Heart right ventricle (tissue), 16 donors: ENCODE measurements around the gene ZNF526. TPM values are rescaled to one million over a fixed set of nuclear protein-coding genes. Genes with fewer than 3 reads are reported as not detected.

Source experiments
- ATAC-seq, 8 donors: fragments of 200-7000 bp; cut with Tn5 transposase; one replicate each; pipeline ENCODE4 v1.9.1; 2020; ENCODE audit warnings: mild to moderate bottlenecking in 8 of 8, moderate library complexity in 8 of 8, moderate number of reproducible peaks in 1 of 8
- DNase-seq, 2 donors: peaks; one replicate each; pipeline ENCODE4 v3.0.0-alpha.2; 2020
- H3K27ac ChIP-seq, 10 donors: fragments of 200-600 bp; sonication (generic) in 2 of 10; one replicate each; pipeline versions ENCODE4 v1.5.0 to v1.8.0; 2020 to 2022; ENCODE audit warnings: mild to moderate bottlenecking in 3 of 10
- H3K27me3 ChIP-seq, 7 donors: fragments of 200-600 bp; one replicate each; pipeline ENCODE4 v1.8.0; 2021 to 2022; ENCODE audit warnings: mild to moderate bottlenecking in 2 of 7
- H3K36me3 ChIP-seq, 9 donors: fragments of 200-600 bp; sonication (generic) in 1 of 9; one replicate each; pipeline versions ENCODE4 v1.5.0 to v1.8.0; 2020 to 2022; ENCODE audit warnings: mild to moderate bottlenecking in 2 of 9
- H3K4me1 ChIP-seq, 9 donors: fragments of 200-600 bp; sonication (generic) in 1 of 9; one replicate each; pipeline versions ENCODE4 v1.5.0 to v1.8.0; 2020 to 2022; ENCODE audit warnings: mild to moderate bottlenecking in 4 of 9
- H3K4me3 ChIP-seq, 10 donors: fragments of 200-600 bp; sonication (generic) in 2 of 10; one replicate each; pipeline versions ENCODE4 v1.5.0 to v1.8.0; 2020 to 2022; ENCODE audit warnings: mild to moderate bottlenecking in 7 of 10, moderate library complexity in 2 of 10
- H3K9me3 ChIP-seq, 11 donors: fragments of 200-600 bp in 10 of 11; sonication (generic) in 2 of 11; one replicate each; pipeline versions ENCODE4 v1.5.0 to v1.8.0; 2013 to 2022; ENCODE audit warnings: mild to moderate bottlenecking in 2 of 11, control low read depth in 1 of 11, moderate library complexity in 1 of 11
- WGBS, 2 donors: extraction: QIAGEN DNeasy Blood & Tissue Kit; methylation state at CpG; one replicate each; pipeline ENCODE4 v1.1.7; 2013; ENCODE audit warnings: inconsistent platforms in 1 of 2; 5-methylcytosine and 5-hydroxymethylcytosine counted together
- intact Hi-C, 10 donors: fragments of 100-400 bp; cut with DNase I; formaldehyde crosslinking; loops; one replicate each; pipeline versions ENCODE4 v1.11.1 to v1.14.2; 2022
- polyA plus RNA-seq, 2 donors: library from polyadenylated mRNA; stranded (reverse); fragments of 200-250 nt; gene quantifications; one replicate each; pipeline ENCODE4 v1.2.3, GENCODE V29; 2013
- total RNA-seq, 10 donors: library from RNA; stranded (reverse); fragmentation: NEBNext Ultra II Directional in 3 of 10; extraction: Animal tissue kit (Norgen Biotek cat#: 25700) in 3 of 10; gene quantifications; one replicate each; pipeline versions ENCODE4 v1.2.1 to v1.2.4, GENCODE V29; 2021 to 2023
- TF ChIP-seq, protein P1 (sequence below), 9 donors: fragments of 200-600 bp; sonication (generic) in 2 of 9; IDR thresholded peaks; one replicate each; pipeline versions ENCODE4 v1.5.0 to v1.8.0; 2021 to 2022; ENCODE audit warnings: antibody characterized with exemption in 9 of 9, mild to moderate bottlenecking in 5 of 9, moderate library complexity in 1 of 9
- donor health status: Arrhythmogenic right ventricular cardiomyopathy.
- donor health status: ischemic (EF 13 %, LVEDD 7.1; RV severe dilation, severe dysfunction).
- donor health status: healthy with polysubstance abuse.
- donor health status: DM: no; HTN: yes; CAD: no.
- donor health status: DM: no; HTN: no; CAD: no.
- donor health status: ischemic (EF 25% LVEDD 6.9; RV normal size, moderate dysfunction).
- donor health status: ischemic (EF 25% LVEDD 5.7; RV mildly dilated, moderate dysfunction).
- donor health status: healthy.
- donor health status: DM: yes; HTN: yes; CAD: no.
- donor health status: Ischemic cardiomyopathy.
- donor health status: ischemic (EF 35%, LVEDD 5.7; RV mildly dilated, moderate dysfunction).
- donor health status: nonischemic (EF 11% LVEDD 7.7; RV severe dilation, severe dysfunction).
- donor health status: DM: yes; HTN: yes; CAD: no.
- donor health status: PGD.
- donor health status: ischemic (EF 29% LVEDD 5.4; RV normal size, mild dysfunction).
- donor health status: nonischemic (EF 23%, LVEDD 6.1; RV moderate dilation, normal function).

The ZNF526 gene
- total and polyA plus RNA-seq, 12 donors = 3.2 to 7.0 (median 5.1) TPM

DNA sequence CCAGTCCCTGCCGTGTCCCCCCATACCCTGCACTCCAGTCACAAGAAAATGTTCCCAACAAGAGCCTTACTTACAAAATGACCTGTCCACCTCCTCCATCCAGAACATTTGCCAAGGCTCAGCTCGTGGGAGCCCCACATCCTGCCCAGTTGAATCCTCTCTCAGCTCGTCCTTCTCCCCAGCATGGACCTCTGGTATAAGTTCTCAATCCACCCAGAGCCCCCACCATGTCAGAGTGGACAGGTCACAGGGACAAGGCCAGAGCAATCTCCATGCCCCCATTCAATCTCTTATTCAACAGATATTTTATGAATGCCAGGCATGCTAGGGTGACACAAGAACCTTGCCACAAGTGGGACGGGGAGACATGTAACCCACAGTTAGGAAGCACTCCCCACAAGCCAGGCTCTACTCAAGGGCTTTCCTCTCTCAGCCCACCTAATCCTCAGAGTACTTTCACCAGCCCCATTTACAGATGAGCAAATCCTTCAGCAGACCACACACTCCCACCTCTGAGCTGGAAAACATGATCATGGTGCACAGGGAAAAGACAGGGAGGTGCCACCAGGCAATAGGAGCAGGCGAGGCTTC lies 17.7 kb upstream of the ZNF526 start:
- TF ChIP-seq, protein P1, sequence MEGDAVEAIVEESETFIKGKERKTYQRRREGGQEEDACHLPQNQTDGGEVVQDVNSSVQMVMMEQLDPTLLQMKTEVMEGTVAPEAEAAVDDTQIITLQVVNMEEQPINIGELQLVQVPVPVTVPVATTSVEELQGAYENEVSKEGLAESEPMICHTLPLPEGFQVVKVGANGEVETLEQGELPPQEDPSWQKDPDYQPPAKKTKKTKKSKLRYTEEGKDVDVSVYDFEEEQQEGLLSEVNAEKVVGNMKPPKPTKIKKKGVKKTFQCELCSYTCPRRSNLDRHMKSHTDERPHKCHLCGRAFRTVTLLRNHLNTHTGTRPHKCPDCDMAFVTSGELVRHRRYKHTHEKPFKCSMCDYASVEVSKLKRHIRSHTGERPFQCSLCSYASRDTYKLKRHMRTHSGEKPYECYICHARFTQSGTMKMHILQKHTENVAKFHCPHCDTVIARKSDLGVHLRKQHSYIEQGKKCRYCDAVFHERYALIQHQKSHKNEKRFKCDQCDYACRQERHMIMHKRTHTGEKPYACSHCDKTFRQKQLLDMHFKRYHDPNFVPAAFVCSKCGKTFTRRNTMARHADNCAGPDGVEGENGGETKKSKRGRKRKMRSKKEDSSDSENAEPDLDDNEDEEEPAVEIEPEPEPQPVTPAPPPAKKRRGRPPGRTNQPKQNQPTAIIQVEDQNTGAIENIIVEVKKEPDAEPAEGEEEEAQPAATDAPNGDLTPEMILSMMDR (IDR thresholded peaks at IDR 0.05) = no peak
- WGBS, 2 donors = 76 to 84% methylated on average over 5 of the region's 5 CpGs
- no peak for DNase-seq
- Histone ChIP-seq H3K4me1 (peaks cover 0 to 79% (median 13%) of the 10 kb centered on the region in 9 donors), H3K4me3 (peak overlapping the region in 1 of 10 donors; percentile 37), H3K36me3 (peaks cover 0 to 96% (median 19%) of the 10 kb centered on the region in 9 donors), H3K27ac (peak overlapping the region in 3 of 10 donors; percentile 58 to 93 (median 65)), H3K27me3 (no peaks in the 10 kb centered on the region), H3K9me3 (no peaks in the 10 kb centered on the region)
- intact Hi-C loops = loop anchor here in 1 of 10 donors (5.0 kb wide), 1 partner anchor 75 kb away; no protein-coding TSS in a partner anchor
- ATAC-seq = no peak

- H3K9me3 ChIP-seq = no peaks in the 10 kb centered on the region
- no peaks in the 10 kb centered on the region for H3K27me3 ChIP-seq
- H3K36me3 ChIP-seq = peaks cover 0 to 98% (median 22%) of the 10 kb centered on the region in 9 donors
- H3K27ac ChIP-seq = peak overlapping the region in 1 of 10 donors; percentile 93
- 91 to 100% methylated on average over 2 of the region's 2 CpGs for WGBS, 2 donors
- ATAC-seq (no peak), DNase-seq (no peak)
- intact Hi-C loops = loop anchor here in 1 of 10 donors (5.0 kb wide), 1 partner anchor 76 kb away; no protein-coding TSS in a partner anchor
- TF ChIP-seq, protein P1 (IDR thresholded peaks at IDR 0.05) = no peak
- no peak overlapping the region for H3K4me3 ChIP-seq
- H3K4me1 ChIP-seq = peaks cover 0 to 79% (median 13%) of the 10 kb centered on the region in 9 donors
These were observed 16.4 kb upstream of the ZNF526 start for GRCh38 chr19:42203700-42204099.

DNA sequence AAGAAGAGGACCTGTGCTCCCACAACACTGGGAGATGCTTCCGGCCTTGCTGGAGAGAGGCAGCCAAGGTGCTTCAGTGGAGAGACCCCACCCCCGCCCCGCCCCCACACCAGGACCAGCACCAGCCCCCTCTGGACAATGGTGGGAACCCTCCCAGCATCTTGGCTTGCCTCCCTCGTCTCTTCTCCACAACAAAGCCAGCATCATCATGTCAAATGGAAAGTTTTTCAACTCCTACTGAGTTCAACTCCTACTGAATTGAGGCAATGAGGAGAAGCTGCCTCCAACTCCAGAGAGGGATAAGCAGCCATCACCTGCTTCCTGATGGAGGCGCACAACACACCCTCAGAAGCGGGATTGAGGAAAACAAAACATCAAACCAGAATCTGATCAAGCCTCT lies 15.4 kb upstream of the ZNF526 start:
- H3K27ac ChIP-seq = no peak overlapping the region
- intact Hi-C loops = loop anchor here in 1 of 10 donors (5.0 kb wide), 1 partner anchor 77 kb away; no protein-coding TSS in a partner anchor
- ATAC-seq (no peak), DNase-seq (no peak)
- H3K9me3 ChIP-seq = no peaks in the 10 kb centered on the region
- H3K36me3 ChIP-seq = peaks cover 0 to 98% (median 31%) of the 10 kb centered on the region in 9 donors
- TF ChIP-seq, protein P1 (IDR thresholded peaks at IDR 0.05) = no peak
- H3K27me3 ChIP-seq = no peaks in the 10 kb centered on the region
- H3K4me1 ChIP-seq = peaks cover 0 to 79% (median 11%) of the 10 kb centered on the region in 9 donors
- H3K4me3 ChIP-seq = no peak overlapping the region
- WGBS, 2 donors = 86 to 87% methylated on average over 6 of the region's 6 CpGs

DNA sequence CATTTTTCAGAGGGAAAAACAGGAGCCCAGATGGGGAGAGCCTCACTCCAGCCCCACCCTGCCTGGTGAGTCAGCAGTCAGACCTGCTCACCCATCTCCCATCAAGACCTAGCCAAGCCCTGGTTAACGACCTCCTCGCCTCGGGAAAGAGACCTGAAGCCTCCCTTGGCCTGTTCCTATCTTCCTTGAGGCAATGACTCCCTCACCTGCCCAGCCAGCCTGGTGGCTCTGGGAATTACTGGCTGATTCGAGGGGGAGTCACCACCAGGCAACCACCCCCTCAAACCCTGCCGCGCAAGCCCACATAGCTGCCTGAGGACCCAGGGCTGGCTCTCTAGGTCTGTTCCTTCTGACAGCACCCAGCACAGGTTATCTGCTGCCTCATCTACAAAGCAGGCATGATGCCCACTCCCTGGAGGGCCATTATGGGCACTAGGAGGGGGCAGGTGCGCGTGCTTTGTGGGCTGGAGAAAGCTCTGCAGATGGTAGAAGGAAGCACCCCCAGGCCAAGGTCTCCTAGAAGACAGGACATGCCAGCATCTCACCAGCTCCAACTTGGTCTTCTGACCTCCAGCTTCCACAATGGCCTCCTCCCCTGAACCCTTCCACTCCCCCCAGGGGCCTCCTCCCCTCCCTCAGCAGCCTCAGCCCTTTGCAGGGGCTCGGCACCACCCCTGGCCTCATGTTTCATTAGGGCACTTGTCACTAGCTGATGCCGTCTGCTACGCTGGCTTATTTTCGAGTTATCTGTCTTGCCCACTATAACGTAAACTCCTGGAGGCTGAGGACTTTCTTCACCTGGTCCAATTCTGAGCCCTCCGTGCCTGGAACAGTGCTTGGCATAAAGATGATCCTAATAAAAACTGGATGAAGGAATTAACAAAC lies 13.0 kb upstream of the ZNF526 start:
- intact Hi-C loops = no loop called here
- H3K36me3 ChIP-seq = peaks cover 0 to 99% (median 30%) of the 10 kb centered on the region in 9 donors
- no peak for DNase-seq
- H3K4me3 ChIP-seq = no peak overlapping the region
- no peaks in the 10 kb centered on the region for H3K27me3 ChIP-seq
- no peak for ATAC-seq
- 93% methylated on average over 14 of the region's 14 CpGs for WGBS, 2 donors
- TF ChIP-seq, protein P1 (IDR thresholded peaks at IDR 0.05) = no peak
- H3K4me1 ChIP-seq = peaks cover 0 to 58% (median 0%) of the 10 kb centered on the region in 9 donors
- H3K27ac ChIP-seq = peak overlapping the region in 1 of 10 donors; percentile 79
- H3K9me3 ChIP-seq = no peaks in the 10 kb centered on the region
